Ascending aorta (tissue), 2 donors: ENCODE results near the gene CATSPERD. TPM values are rescaled to one million over a fixed set of nuclear protein-coding genes. Genes with fewer than 3 reads are reported as not detected.

ENCODE experiments used
- DNase-seq, 2 donors: peaks; one replicate each; pipeline ENCODE4 v3.0.0-alpha.2; 2019; ENCODE audit warnings: low spot score in 2 of 2
- H3K27ac ChIP-seq, 2 donors: fragments of 200-600 bp; sonication (generic); one replicate each; pipeline ENCODE4 v1.5.1; 2016 to 2017; ENCODE audit warnings: mild to moderate bottlenecking in 1 of 2
- H3K27me3 ChIP-seq: fragments of 200-600 bp; sonication (generic); one replicate; pipeline ENCODE4 v1.5.1; 2017
- H3K36me3 ChIP-seq, 2 donors: fragments of 200-600 bp; sonication (generic); one replicate each; pipeline ENCODE4 v1.5.1; 2016
- H3K4me1 ChIP-seq, 2 donors: fragments of 200-600 bp; sonication (generic); one replicate each; pipeline ENCODE4 v1.5.1; 2016 to 2017; ENCODE audit warnings: mild to moderate bottlenecking in 1 of 2
- H3K4me3 ChIP-seq, 2 donors: fragments of 200-600 bp; sonication (generic); one replicate each; pipeline ENCODE4 v1.5.1; 2016 to 2017; ENCODE audit warnings: mild to moderate bottlenecking in 1 of 2
- H3K9me3 ChIP-seq, 2 donors: fragments of 200-600 bp; sonication (generic); one replicate each; pipeline ENCODE4 v1.5.1; 2016
- intact Hi-C: fragments of 100-400 bp; cut with DNase I; formaldehyde crosslinking; loops from one replicate; pipeline ENCODE4 v1.15.1; 2023
- total RNA-seq: library from RNA; depleted of rRNA; stranded (reverse); fragments of >200 nt; gene quantifications from one replicate; pipeline ENCODE4 v1.1.0, GENCODE V29; 2016
- TF ChIP-seq, protein P1 (sequence below), 3 experiments: fragments of 200-600 bp in 2 of 3; fragments of 450-650 bp in 1 of 3; sonication (generic) in 2 of 3; IDR thresholded peaks; one replicate each; pipeline ENCODE4 v1.5.1; 2016 to 2019; ENCODE audit warnings: antibody characterized with exemption in 3 of 3, mild to moderate bottlenecking in 1 of 3, moderate library complexity in 1 of 3

CATSPERD gene
- total RNA-seq, 1 donor from 2014 or later = not detected

DNA sequence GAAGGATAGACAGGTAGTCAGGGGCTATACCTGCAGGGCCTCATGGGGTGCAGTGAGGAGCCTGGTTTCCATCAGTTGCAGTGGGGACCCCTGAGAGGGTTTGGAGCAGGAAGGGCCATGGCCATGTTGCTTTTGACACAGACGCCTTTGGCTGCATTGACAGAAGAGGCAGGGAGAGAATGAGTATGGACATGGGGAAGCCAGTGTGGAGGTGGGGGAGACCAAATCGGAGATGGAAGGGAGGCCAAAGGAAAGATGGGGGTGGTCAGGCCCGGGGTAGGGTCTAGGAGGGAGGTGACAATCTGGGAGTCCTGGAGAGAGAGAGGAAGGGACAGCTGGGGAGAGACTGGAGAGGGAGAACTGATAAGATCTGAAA, 38.3 kb upstream of the CATSPERD start:
- Histone ChIP-seq H3K27me3 (no peaks in the 10 kb centered on the region), H3K9me3 (no peaks in the 10 kb centered on the region), H3K36me3 (peaks cover 0 to 7% of the 10 kb centered on the region in 2 donors), H3K27ac (no peak overlapping the region), H3K4me3 (no peak overlapping the region), H3K4me1 (peaks cover 6 to 12% of the 10 kb centered on the region in 2 donors)
- intact Hi-C loops = loop anchor here (5.0 kb wide), 1 partner anchor 390 kb away; no protein-coding TSS in a partner anchor
- DNase-seq = no peak
- TF ChIP-seq, protein P1, sequence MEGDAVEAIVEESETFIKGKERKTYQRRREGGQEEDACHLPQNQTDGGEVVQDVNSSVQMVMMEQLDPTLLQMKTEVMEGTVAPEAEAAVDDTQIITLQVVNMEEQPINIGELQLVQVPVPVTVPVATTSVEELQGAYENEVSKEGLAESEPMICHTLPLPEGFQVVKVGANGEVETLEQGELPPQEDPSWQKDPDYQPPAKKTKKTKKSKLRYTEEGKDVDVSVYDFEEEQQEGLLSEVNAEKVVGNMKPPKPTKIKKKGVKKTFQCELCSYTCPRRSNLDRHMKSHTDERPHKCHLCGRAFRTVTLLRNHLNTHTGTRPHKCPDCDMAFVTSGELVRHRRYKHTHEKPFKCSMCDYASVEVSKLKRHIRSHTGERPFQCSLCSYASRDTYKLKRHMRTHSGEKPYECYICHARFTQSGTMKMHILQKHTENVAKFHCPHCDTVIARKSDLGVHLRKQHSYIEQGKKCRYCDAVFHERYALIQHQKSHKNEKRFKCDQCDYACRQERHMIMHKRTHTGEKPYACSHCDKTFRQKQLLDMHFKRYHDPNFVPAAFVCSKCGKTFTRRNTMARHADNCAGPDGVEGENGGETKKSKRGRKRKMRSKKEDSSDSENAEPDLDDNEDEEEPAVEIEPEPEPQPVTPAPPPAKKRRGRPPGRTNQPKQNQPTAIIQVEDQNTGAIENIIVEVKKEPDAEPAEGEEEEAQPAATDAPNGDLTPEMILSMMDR (IDR thresholded peaks at IDR 0.05) = no peak

DNA sequence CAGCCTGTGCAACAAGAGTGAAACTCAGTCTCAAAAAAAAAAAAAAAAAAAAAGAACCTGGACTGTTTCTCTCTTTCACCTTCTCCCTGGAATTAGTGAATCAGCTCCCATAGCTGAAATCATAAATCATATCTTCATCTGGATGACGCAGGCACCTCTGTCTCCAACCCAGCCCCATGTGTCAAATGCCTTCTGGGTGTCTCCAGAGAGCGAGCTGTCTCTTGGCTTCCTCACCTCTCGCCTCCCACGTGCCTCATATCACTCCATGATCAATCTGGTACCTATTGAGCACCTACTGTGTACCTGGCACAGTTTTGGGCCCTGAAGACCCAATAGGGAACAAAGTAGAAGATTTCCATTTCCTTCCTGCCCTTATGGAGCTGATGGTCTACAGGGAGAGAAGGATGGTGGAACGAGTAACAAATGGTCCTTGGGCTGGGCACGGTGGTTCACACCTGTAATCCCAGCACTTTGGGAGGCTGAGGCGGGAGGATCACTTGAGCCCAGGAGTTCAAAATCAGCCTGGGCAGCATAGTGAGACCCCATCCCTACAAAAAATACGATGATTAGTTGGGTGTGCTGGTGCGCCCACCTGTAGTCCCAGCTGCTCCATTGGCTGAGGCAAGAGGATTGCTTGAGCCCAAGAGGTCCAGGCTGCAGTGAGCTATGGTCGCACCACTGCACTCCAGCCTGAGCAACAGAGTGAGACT, 37.1 kb upstream of the CATSPERD start:
- no peak overlapping the region for H3K27ac ChIP-seq
- no peaks in the 10 kb centered on the region for H3K9me3 ChIP-seq

DNA sequence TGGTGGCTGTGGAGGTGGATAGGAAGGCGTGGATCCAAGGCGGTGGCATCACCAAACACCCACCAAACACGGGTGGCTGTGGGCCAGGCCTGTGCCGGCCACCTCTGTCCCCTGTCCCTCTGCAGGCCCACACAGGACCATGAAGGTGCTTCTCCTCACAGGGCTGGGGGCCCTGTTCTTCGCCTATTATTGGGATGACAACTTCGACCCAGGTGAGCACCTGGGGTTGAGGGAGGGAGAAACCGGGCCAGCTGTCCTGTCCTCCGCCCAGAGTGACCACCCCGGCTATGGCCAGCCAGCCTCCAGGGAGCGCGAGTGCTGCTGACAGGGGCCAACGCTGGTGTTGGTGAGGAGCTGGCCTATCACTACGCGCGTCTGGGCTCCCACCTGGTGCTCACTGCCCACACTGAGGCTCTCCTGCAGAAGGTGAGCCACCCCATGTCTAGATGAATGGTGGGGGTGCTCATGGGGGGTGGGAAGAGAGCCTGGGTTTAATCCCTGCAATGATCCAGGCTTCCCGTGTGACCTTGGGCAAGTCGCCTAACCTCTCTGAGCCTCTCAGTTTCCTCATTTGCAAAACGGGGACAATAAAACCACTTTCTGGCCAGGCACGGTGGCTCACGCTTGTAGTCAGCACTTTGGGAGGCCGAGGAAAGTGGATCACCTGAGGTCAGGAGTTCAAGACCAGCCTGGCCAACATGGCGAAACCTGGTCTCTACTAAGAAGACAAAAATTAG, 35.6 kb upstream of the CATSPERD start:
- Histone ChIP-seq H3K36me3 (no peaks in the 10 kb centered on the region), H3K4me3 (no peak overlapping the region), H3K27ac (no peak overlapping the region), H3K9me3 (no peaks in the 10 kb centered on the region), H3K27me3 (no peaks in the 10 kb centered on the region), H3K4me1 (peaks cover 2 to 5% of the 10 kb centered on the region in 2 donors)
- TF ChIP-seq, protein P1 (IDR thresholded peaks at IDR 0.05) = no peak
- intact Hi-C loops = loop anchor here (5.0 kb wide), 1 partner anchor 393 kb away; no protein-coding TSS in a partner anchor
- DNase-seq = no peak

More for the DNA sequence above, 37.1 kb upstream of the CATSPERD start:
- peaks cover 0 to 3% of the 10 kb centered on the region in 2 donors for H3K36me3 ChIP-seq
- intact Hi-C loops = loop anchor here (5.0 kb wide), 1 partner anchor 391 kb away; no protein-coding TSS in a partner anchor
- H3K4me3 ChIP-seq = no peak overlapping the region
- peaks cover 6 to 12% of the 10 kb centered on the region in 2 donors for H3K4me1 ChIP-seq
- no peaks in the 10 kb centered on the region for H3K27me3 ChIP-seq
- DNase-seq = no peak
- TF ChIP-seq, protein P1 (IDR thresholded peaks at IDR 0.05) = no peak

DNA sequence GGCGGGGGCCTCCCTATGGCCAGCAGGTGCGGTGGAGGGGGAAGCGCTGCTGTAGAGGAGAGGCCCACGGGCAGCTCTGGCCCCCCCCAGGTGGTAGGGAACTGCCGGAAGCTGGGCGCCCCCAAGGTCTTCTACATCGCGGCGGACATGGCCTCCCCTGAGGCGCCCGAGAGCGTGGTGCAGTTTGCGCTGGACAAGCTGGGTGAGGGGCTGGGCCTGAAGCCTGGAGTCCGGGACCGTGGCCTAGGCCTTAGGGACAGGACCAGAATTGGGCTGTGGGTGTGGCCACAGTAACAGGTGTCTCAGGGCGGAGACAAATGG, 34.2 kb upstream of the CATSPERD start:
- peak overlapping the region; percentile 48 to 68 for H3K4me3 ChIP-seq
- H3K27me3 ChIP-seq = no peaks in the 10 kb centered on the region
- H3K27ac ChIP-seq = peak overlapping the region; percentile 64 to 66
- peaks cover 5 to 8% of the 10 kb centered on the region in 2 donors for H3K4me1 ChIP-seq
- DNase-seq = no peak
- no peaks in the 10 kb centered on the region for H3K9me3 ChIP-seq
- TF ChIP-seq, protein P1 (IDR thresholded peaks at IDR 0.05) = no peak
- no peaks in the 10 kb centered on the region for H3K36me3 ChIP-seq
- intact Hi-C loops = loop anchor here (1.0 kb wide), 1 partner anchor 104 kb away; no protein-coding TSS in a partner anchor

DNA sequence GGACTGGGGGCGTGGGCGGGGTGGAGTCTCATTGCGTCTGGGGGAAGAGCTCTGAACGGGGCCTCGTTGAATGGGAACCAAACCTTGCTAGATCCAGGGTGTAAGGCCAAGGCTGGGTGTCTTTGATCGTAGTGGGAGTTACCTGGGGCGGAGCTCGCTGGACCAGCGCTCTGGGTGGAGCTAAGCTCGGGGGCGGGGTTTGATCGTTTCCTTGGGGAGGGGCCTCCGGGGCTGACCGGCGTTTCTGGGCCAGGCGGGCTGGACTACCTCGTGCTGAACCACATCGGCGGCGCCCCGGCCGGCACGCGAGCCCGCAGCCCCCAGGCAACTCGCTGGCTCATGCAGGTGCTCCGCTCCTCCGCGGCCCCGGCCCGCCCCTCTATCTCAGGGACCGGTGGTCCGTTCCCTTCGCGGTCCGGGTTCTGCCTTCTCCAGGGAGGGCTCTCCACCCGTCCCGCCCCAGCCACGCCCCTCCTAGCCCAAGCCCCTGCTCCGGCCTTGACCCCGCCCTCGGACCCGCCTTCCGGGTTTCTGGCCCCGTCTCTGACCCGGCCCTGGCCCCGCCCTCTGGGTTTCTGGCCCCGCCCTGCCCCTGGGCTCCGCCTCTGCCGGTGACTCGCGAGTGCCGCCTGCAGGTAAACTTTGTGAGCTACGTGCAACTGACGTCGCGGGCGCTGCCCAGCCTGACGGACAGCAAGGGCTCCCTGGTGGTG, 33.6 kb upstream of the CATSPERD start:
- peaks cover 1 to 4% of the 10 kb centered on the region in 2 donors for H3K36me3 ChIP-seq
- peak overlapping the region; percentile 64 to 66 for H3K27ac ChIP-seq
- TF ChIP-seq, protein P1 (IDR thresholded peaks at IDR 0.05) = peak; percentile 74 to 93 (median 90)
- peaks cover 5 to 13% of the 10 kb centered on the region in 2 donors for H3K4me1 ChIP-seq
- no peaks in the 10 kb centered on the region for H3K9me3 ChIP-seq
- intact Hi-C loops = loop anchor here (1.0 kb wide), 1 partner anchor 103 kb away; no protein-coding TSS in a partner anchor
- H3K27me3 ChIP-seq = no peaks in the 10 kb centered on the region
- H3K4me3 ChIP-seq = peak overlapping the region; percentile 48 to 68
- DNase-seq = peak; percentile 76 to 97
